CD8-positive, alpha-beta memory T cell (primary cell): Measurements from ENCODE around the gene GPRIN1. TPM values are rescaled to one million over a fixed set of nuclear protein-coding genes. Genes with fewer than 3 reads are reported as not detected.
A peak's percentile ranks its signal among the peaks of the same experiment; 100 is the strongest.

Source experiments
- CTCF ChIA-PET: fragments of 350-600 bp; sonication (Branson Sonifier 250); formaldehyde crosslinking; loops from one replicate; lab custom pipeline; 2021; ENCODE audit warnings: antibody characterized with exemption; lab: Charles Lee
- POLR2A ChIA-PET: fragments of 350-600 bp; sonication (Branson Sonifier 250); formaldehyde crosslinking; loops from one replicate; lab custom pipeline; 2021; ENCODE audit warnings: antibody characterized with exemption; lab: Charles Lee
- DNase-seq, 5 donors: peaks; one replicate each; pipeline versions ENCODE4 v3.0.0 to v3.0.0-alpha.2; 2020 to 2022; ENCODE audit warnings: mixed read lengths in 1 of 5
- H3K27ac ChIP-seq: one replicate; pipeline ENCODE4 v1.7.0; 2013; ENCODE audit warnings: low read depth, mild to moderate bottlenecking, low read length, moderate library complexity
- H3K27me3 ChIP-seq: 2 replicates; pipeline ENCODE4 v1.7.0; 2013; ENCODE audit warnings: low read length, mild to moderate bottlenecking; ENCODE audit not compliant: insufficient read depth, poor library complexity, severe bottlenecking
- H3K36me3 ChIP-seq: 2 replicates; pipeline ENCODE4 v1.7.0; 2013; ENCODE audit warnings: mild to moderate bottlenecking, low read length, moderate library complexity; ENCODE audit not compliant: insufficient read depth
- H3K4me1 ChIP-seq: 2 replicates; pipeline ENCODE4 v1.7.0; 2013; ENCODE audit warnings: mild to moderate bottlenecking, low read length, moderate library complexity; ENCODE audit not compliant: insufficient read depth
- H3K4me3 ChIP-seq: 2 replicates; pipeline ENCODE4 v1.7.0; 2013; ENCODE audit warnings: mild to moderate bottlenecking, low read length
- H3K9me3 ChIP-seq: 2 replicates; pipeline ENCODE4 v1.7.0; 2013; ENCODE audit warnings: mild to moderate bottlenecking, low read length
- H3K27ac Mint-ChIP-seq, 8 donors: one replicate each; pipeline ENCODE4 v1.8.0; 2020 to 2021; ENCODE audit warnings: mixed read lengths in 8 of 8, mild to moderate bottlenecking in 6 of 8, inconsistent platforms in 3 of 8, moderate library complexity in 3 of 8
- H3K27me3 Mint-ChIP-seq, 2 donors: one replicate each; pipeline ENCODE4 v1.8.0; 2020 to 2021; ENCODE audit warnings: mixed read lengths in 2 of 2, mild to moderate bottlenecking in 1 of 2, moderate library complexity in 1 of 2
- H3K36me3 Mint-ChIP-seq, 3 donors: one replicate each; pipeline ENCODE4 v1.8.0; 2020 to 2021; ENCODE audit warnings: mixed read lengths in 3 of 3, inconsistent platforms in 1 of 3, mild to moderate bottlenecking in 1 of 3
- H3K4me1 Mint-ChIP-seq, 3 donors: one replicate each; pipeline ENCODE4 v1.8.0; 2020 to 2021; ENCODE audit warnings: mixed read lengths in 3 of 3, inconsistent platforms in 1 of 3, mild to moderate bottlenecking in 1 of 3
- H3K4me3 Mint-ChIP-seq, 7 donors: one replicate each; pipeline ENCODE4 v1.8.0; 2020 to 2021; ENCODE audit warnings: mixed read lengths in 7 of 7, mild to moderate bottlenecking in 6 of 7, moderate library complexity in 4 of 7, inconsistent platforms in 2 of 7
- H3K9me3 Mint-ChIP-seq, 5 donors: one replicate each; pipeline ENCODE4 v1.8.0; 2020 to 2022; ENCODE audit warnings: mixed read lengths in 5 of 5, mild to moderate bottlenecking in 3 of 5, moderate library complexity in 2 of 5, inconsistent platforms in 1 of 5
- polyA plus RNA-seq: library from polyadenylated mRNA; unstranded; fragments of 300-500 nt; fragmentation: Illumina TruSeq; gene quantifications from one replicate; pipeline ENCODE4 v1.2.3, GENCODE V29; 2021
- total RNA-seq, 2 experiments: library from RNA; stranded (reverse); gene quantifications; one replicate each; pipeline ENCODE4 v1.2.3, GENCODE V29; 2021

GPRIN1 gene
- total and polyA plus RNA-seq, 3 experiments from 2014 or later = 0.43 to 2.7 (median 2.3) TPM

- ChIA-PET CTCF (interaction anchor here (0.5 to 1.8 kb wide), 4 partner anchors 25 to 478 kb away, joined by 3 to 9 read pairs (median 3); no protein-coding TSS in a partner anchor), POLR2A (no interaction called here)
- Histone ChIP-seq H3K27ac (no peak overlapping the region), H3K36me3 (no peaks in the 10 kb centered on the region), H3K9me3 (no peaks in the 10 kb centered on the region), H3K27me3 (peaks cover 48% of the 10 kb centered on the region), H3K4me1 (peaks cover 6% of the 10 kb centered on the region), H3K4me3 (no peak overlapping the region)
- Mint-ChIP-seq H3K27ac (no peak overlapping the region), H3K4me3 (no peak overlapping the region), H3K4me1 (peaks cover 7 to 23% (median 14%) of the 10 kb centered on the region in 3 donors), H3K36me3 (peaks cover 0 to 2% (median 0%) of the 10 kb centered on the region in 3 donors), H3K9me3 (peaks cover 0 to 3% (median 0%) of the 10 kb centered on the region in 5 donors), H3K27me3 (peaks cover 63 to 64% of the 10 kb centered on the region in 2 donors)
- DNase-seq = no peak
Observed at GRCh38 chr5:176632745-176633144, 22.8 kb upstream of the GPRIN1 start.

GRCh38 chr5:176631383-176632200 lies 21.6 kb upstream of the GPRIN1 start:
- Mint-ChIP-seq H3K4me1 (peaks cover 7 to 23% (median 14%) of the 10 kb centered on the region in 3 donors), H3K9me3 (peaks cover 0 to 3% (median 0%) of the 10 kb centered on the region in 5 donors), H3K36me3 (peaks cover 0 to 2% (median 0%) of the 10 kb centered on the region in 3 donors), H3K27ac (peak overlapping the region in 1 of 8 donors; percentile 17), H3K4me3 (peak overlapping the region in 1 of 7 donors; percentile 12), H3K27me3 (peaks cover 55 to 74% of the 10 kb centered on the region in 2 donors)
- Histone ChIP-seq H3K9me3 (no peaks in the 10 kb centered on the region), H3K36me3 (no peaks in the 10 kb centered on the region), H3K4me1 (peaks cover 6% of the 10 kb centered on the region), H3K4me3 (no peak overlapping the region), H3K27ac (no peak overlapping the region), H3K27me3 (peaks cover 49% of the 10 kb centered on the region)
- ChIA-PET POLR2A (interaction anchor here (0.7 kb wide), 1 partner anchor 29 kb away, joined by 5 read pairs; no protein-coding TSS in a partner anchor), CTCF (interaction anchor here (1.3 to 2.3 kb wide), 4 partner anchors 16 to 29 kb away, joined by 4 to 10 read pairs (median 9); partner anchors contain the start of gene TSPAN17)
- DNase-seq = no peak

- Mint-ChIP-seq H3K27me3 (peaks cover 48 to 78% of the 10 kb centered on the region in 2 donors), H3K9me3 (peaks cover 0 to 3% (median 0%) of the 10 kb centered on the region in 5 donors), H3K4me3 (peak overlapping the region; percentile 62 to 86 (median 71)), H3K4me1 (peaks cover 7 to 23% (median 14%) of the 10 kb centered on the region in 3 donors), H3K27ac (peak overlapping the region in 1 of 8 donors; percentile 69), H3K36me3 (peaks cover 0 to 2% (median 0%) of the 10 kb centered on the region in 3 donors)
- Histone ChIP-seq H3K36me3 (no peaks in the 10 kb centered on the region), H3K27ac (no peak overlapping the region), H3K27me3 (peaks cover 49% of the 10 kb centered on the region), H3K4me3 (peak overlapping the region; percentile 17), H3K4me1 (peaks cover 6% of the 10 kb centered on the region), H3K9me3 (no peaks in the 10 kb centered on the region)
- no peak for DNase-seq
- CTCF ChIA-PET = interaction anchor here (1.3 to 2.3 kb wide), 4 partner anchors 9 to 30 kb away, joined by 4 to 10 read pairs (median 8); partner anchors contain the start of gene TSPAN17
- POLR2A ChIA-PET = no interaction called here
Observed at GRCh38 chr5:176630681-176631222, 20.8 kb upstream of the GPRIN1 start.

GRCh38 chr5:176629853-176630680 lies 20.1 kb upstream of the GPRIN1 start, which contains the start of the genes EIF4E1B and SNCB:
TSS of gene EIF4E1B (plus strand) at chr5:176630675. CDS start at chr5:176642788, 12,113 bp downstream.
TSS of gene SNCB (minus strand) at chr5:176630534. CDS start at chr5:176629654, 880 bp downstream.
- Mint-ChIP-seq H3K27me3 (peaks cover 43 to 76% of the 10 kb centered on the region in 2 donors), H3K36me3 (peaks cover 0 to 2% (median 0%) of the 10 kb centered on the region in 3 donors), H3K4me1 (peaks cover 7 to 23% (median 14%) of the 10 kb centered on the region in 3 donors), H3K9me3 (peaks cover 0 to under 1% (median 0%) of the 10 kb centered on the region in 5 donors), H3K4me3 (peak within 1 kb of the TSS; percentile 62 to 86 (median 71)), H3K27ac (peak within 1 kb of the TSS in 1 of 8 donors; percentile 69)
- no peak within 1 kb of the TSS for H3K27ac ChIP-seq
- CTCF ChIA-PET = interaction anchor here (1.6 to 2.3 kb wide), 3 partner anchors 8 to 31 kb away, joined by 7 to 10 read pairs (median 9); partner anchors contain the start of gene TSPAN17
- DNase-seq = peak in 3 of 5 donors; percentile 39 to 64 (median 49)
- POLR2A ChIA-PET = no interaction called here
- H3K9me3 ChIP-seq = no peaks in the 10 kb centered on the region
- peak within 1 kb of the TSS; percentile 32 for H3K4me3 ChIP-seq
- peaks cover 6% of the 10 kb centered on the region for H3K4me1 ChIP-seq
- peaks cover 44% of the 10 kb centered on the region for H3K27me3 ChIP-seq
- H3K36me3 ChIP-seq = no peaks in the 10 kb centered on the region

- H3K4me1 Mint-ChIP-seq = peaks cover 7 to 23% (median 14%) of the 10 kb centered on the region in 3 donors
- peaks cover 0 to 2% (median 0%) of the 10 kb centered on the region in 3 donors for H3K36me3 Mint-ChIP-seq
- Histone ChIP-seq H3K36me3 (no peaks in the 10 kb centered on the region), H3K4me3 (no peak overlapping the region), H3K27ac (no peak overlapping the region), H3K27me3 (peaks cover 41% of the 10 kb centered on the region), H3K9me3 (no peaks in the 10 kb centered on the region), H3K4me1 (peaks cover 6% of the 10 kb centered on the region)
- H3K27ac Mint-ChIP-seq = peak overlapping the region in 1 of 8 donors; percentile 61
- POLR2A ChIA-PET = no interaction called here
- CTCF ChIA-PET = interaction anchor here (1.6 to 2.3 kb wide), 3 partner anchors 8 to 32 kb away, joined by 7 to 10 read pairs (median 9); partner anchors contain the start of gene TSPAN17
- no peaks in the 10 kb centered on the region for H3K9me3 Mint-ChIP-seq
- peaks cover 37 to 72% of the 10 kb centered on the region in 2 donors for H3K27me3 Mint-ChIP-seq
- DNase-seq = no peak
- peak overlapping the region in 6 of 7 donors; percentile 14 to 64 (median 39) for H3K4me3 Mint-ChIP-seq
Observed at GRCh38 chr5:176629317-176629852, 19.4 kb upstream of the GPRIN1 start.

GRCh38 chr5:176628406-176629228 lies 18.7 kb upstream of the GPRIN1 start:
- DNase-seq = no peak
- H3K27ac ChIP-seq = no peak overlapping the region
- Mint-ChIP-seq H3K9me3 (no peaks in the 10 kb centered on the region), H3K4me1 (peaks cover 7 to 23% (median 14%) of the 10 kb centered on the region in 3 donors), H3K27me3 (peaks cover 30 to 71% of the 10 kb centered on the region in 2 donors), H3K4me3 (peak overlapping the region in 6 of 7 donors; percentile 11 to 64 (median 30)), H3K27ac (peak overlapping the region in 1 of 8 donors; percentile 61), H3K36me3 (peaks cover 0 to 2% (median 0%) of the 10 kb centered on the region in 3 donors)
- peaks cover 6% of the 10 kb centered on the region for H3K4me1 ChIP-seq
- no peaks in the 10 kb centered on the region for H3K9me3 ChIP-seq
- H3K27me3 ChIP-seq = peaks cover 35% of the 10 kb centered on the region
- ChIA-PET CTCF (interaction anchor here (2.3 kb wide), 1 partner anchor 32 kb away, joined by 10 read pairs; no protein-coding TSS in a partner anchor), POLR2A (no interaction called here)
- no peaks in the 10 kb centered on the region for H3K36me3 ChIP-seq
- no peak overlapping the region for H3K4me3 ChIP-seq
